ENCODE data around the gene MAFB. TPM values are rescaled to one million over a fixed set of nuclear protein-coding genes. Genes with fewer than 3 reads are reported as not detected.

The MAFB gene
- total RNA-seq, 1 experiment from 2014 or later, result 0.22 TPM

DNA sequence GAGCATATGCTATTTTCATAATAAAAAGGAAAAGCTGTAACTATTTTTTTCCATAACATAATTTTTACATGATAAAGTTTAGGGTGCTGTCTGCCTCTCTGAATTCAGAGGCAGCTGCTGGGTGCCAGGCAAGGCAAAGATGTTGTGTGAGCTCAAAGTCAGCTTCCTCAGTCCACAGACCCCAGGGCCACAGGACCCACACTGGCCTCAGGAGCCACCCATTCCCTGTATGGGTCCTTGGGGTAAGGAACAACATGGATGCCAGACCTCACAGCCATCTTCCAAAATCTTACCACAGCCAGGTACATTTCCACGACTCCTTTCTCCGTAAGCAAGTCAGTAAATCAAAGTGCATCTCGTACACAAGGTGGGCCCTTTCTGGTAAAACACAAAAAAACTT, 16.4 kb upstream of the MAFB start:
- no peak overlapping the region for H3K9ac ChIP-seq (ENCODE audit: low read length)
- H3K9me2 ChIP-seq (ENCODE audit: insufficient read depth), result no peaks in the 10 kb centered on the region
- H3K9me3 ChIP-seq (ENCODE audit: control insufficient read depth in 1 of 2, insufficient read depth in 1 of 2, low read depth in 1 of 2, low read length in 2 of 2), result no peaks in the 10 kb centered on the region
- DNase-seq (ENCODE audit: low read depth, low spot score) (no peak), ATAC-seq (no peak)
- no peak overlapping the region for H3K4me3 ChIP-seq (replicated peaks in 1 of 2; ENCODE audit: low read depth in 1 of 2, low read length in 2 of 2)
- ChIA-PET RAD21 (ENCODE audit: low non-redundant PET in 1 of 2, low total read pairs in 2 of 2, uncharacterized antibody in 2 of 2, unreplicated experiment in 2 of 2) (no interaction called here), CTCF (interaction anchor here (1.6 kb wide), 1 partner anchor 14 kb away, joined by 3 read pairs; no protein-coding TSS in a partner anchor), POLR2A (no interaction called here)
- no peak overlapping the region for H3K27ac ChIP-seq (ENCODE audit: low read depth, low read length)
- no TSS peak for BruUV-seq (replicated peaks)
- H3K4me1 ChIP-seq (ENCODE audit: control insufficient read depth in 1 of 2, insufficient read depth in 2 of 2, low read length in 2 of 2), result peaks cover 0 to 6% of the 10 kb centered on the region in 2 experiments; a peak in 2 of 4 replicates
- no peak overlapping the region for H3K4me2 ChIP-seq (ENCODE audit: low read length)
- H3K27me3 ChIP-seq (ENCODE audit: insufficient read depth, low read length), result 0 out of 2 replicates have a peak, but pooled peaks cover under 1% of the 10 kb centered on the region
- H3K79me2 ChIP-seq (ENCODE audit: insufficient read depth, low read length), result no peaks in the 10 kb centered on the region
- intact Hi-C loops (cut with micrococcal nuclease), result no loop called here
- TF ChIP-seq, protein P1, sequence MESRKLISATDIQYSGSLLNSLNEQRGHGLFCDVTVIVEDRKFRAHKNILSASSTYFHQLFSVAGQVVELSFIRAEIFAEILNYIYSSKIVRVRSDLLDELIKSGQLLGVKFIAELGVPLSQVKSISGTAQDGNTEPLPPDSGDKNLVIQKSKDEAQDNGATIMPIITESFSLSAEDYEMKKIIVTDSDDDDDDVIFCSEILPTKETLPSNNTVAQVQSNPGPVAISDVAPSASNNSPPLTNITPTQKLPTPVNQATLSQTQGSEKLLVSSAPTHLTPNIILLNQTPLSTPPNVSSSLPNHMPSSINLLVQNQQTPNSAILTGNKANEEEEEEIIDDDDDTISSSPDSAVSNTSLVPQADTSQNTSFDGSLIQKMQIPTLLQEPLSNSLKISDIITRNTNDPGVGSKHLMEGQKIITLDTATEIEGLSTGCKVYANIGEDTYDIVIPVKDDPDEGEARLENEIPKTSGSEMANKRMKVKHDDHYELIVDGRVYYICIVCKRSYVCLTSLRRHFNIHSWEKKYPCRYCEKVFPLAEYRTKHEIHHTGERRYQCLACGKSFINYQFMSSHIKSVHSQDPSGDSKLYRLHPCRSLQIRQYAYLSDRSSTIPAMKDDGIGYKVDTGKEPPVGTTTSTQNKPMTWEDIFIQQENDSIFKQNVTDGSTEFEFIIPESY (IDR thresholded peaks at IDR 0.05; ENCODE audit: extremely low read depth, insufficient replicate concordance, low read length), result no peak
- TF ChIP-seq EGR1 (IDR thresholded peaks at IDR 0.05; ENCODE audit: low read depth) (no peak), JUND (IDR thresholded peaks at IDR 0.05) (no peak)
- no peaks in the 10 kb centered on the region for H3K36me3 ChIP-seq (ENCODE audit: control insufficient read depth in 1 of 2, insufficient read depth in 2 of 2, low read length in 2 of 2)
- no peaks in the 10 kb centered on the region for H4K20me1 ChIP-seq (ENCODE audit: insufficient read depth)
- no peak overlapping the region for H2AFZ ChIP-seq (ENCODE audit: low read depth, low read length, poor library complexity, severe bottlenecking)

DNA sequence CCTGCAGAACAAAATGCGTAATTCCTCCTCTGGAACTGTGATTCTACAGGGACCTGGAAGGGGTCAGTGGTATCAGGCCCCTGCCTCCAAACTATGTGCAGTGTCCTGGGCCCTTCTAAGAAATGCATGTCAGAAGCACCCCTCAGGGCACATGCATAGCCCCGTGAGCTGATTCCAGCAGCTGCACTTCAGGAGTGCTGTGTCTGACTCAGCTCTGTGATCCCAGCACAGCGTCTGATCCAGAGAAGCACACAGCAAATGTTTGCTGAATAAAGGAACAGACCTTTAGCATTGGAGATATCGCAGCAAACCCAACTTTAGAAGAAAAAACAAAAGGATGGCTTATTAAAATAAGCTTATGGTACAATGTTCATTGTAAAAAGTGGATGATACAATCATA, 15.8 kb upstream of the MAFB start:
- POLR2A ChIA-PET, result no interaction called here
- Histone ChIP-seq H3K36me3 (ENCODE audit: control insufficient read depth in 1 of 2, insufficient read depth in 2 of 2, low read length in 2 of 2) (no peaks in the 10 kb centered on the region), H3K27me3 (ENCODE audit: insufficient read depth, low read length) (no peaks in the 10 kb centered on the region), H3K4me1 (ENCODE audit: control insufficient read depth in 1 of 2, insufficient read depth in 2 of 2, low read length in 2 of 2) (peaks cover 0 to 6% of the 10 kb centered on the region in 2 experiments; a peak in 2 of 4 replicates), H3K9me3 (ENCODE audit: control insufficient read depth in 1 of 2, insufficient read depth in 1 of 2, low read depth in 1 of 2, low read length in 2 of 2) (no peaks in the 10 kb centered on the region), H2AFZ (ENCODE audit: low read depth, low read length, poor library complexity, severe bottlenecking) (no peak overlapping the region), H3K79me2 (ENCODE audit: insufficient read depth, low read length) (no peaks in the 10 kb centered on the region), H3K27ac (ENCODE audit: low read depth, low read length) (no peak overlapping the region), H3K9ac (ENCODE audit: low read length) (no peak overlapping the region), H3K4me3 (replicated peaks in 1 of 2; ENCODE audit: low read depth in 1 of 2, low read length in 2 of 2) (no peak overlapping the region), H3K9me2 (ENCODE audit: insufficient read depth) (no peaks in the 10 kb centered on the region), H3K4me2 (ENCODE audit: low read length) (no peak overlapping the region), H4K20me1 (ENCODE audit: insufficient read depth) (no peaks in the 10 kb centered on the region)
- CTCF ChIA-PET, result no interaction called here
- no TSS peak for BruUV-seq (replicated peaks)
- RAD21 ChIA-PET (ENCODE audit: low non-redundant PET in 1 of 2, low total read pairs in 2 of 2, uncharacterized antibody in 2 of 2, unreplicated experiment in 2 of 2), result no interaction called here
- ATAC-seq (no peak), DNase-seq (ENCODE audit: low read depth, low spot score) (no peak)
- intact Hi-C loops (cut with micrococcal nuclease), result no loop called here
- TF ChIP-seq TCF7L2 (IDR thresholded peaks at IDR 0.05; ENCODE audit: borderline replicate concordance, extremely low read depth, insufficient read depth, insufficient read length) (no peak), SIN3A (IDR thresholded peaks at IDR 0.05; ENCODE audit: low read depth) (no peak), EZH2phosphoT487 (IDR thresholded peaks at IDR 0.05; ENCODE audit: borderline replicate concordance) (no peak), ZFX (IDR thresholded peaks at IDR 0.05) (no peak), FOSL1 (IDR thresholded peaks at IDR 0.05; ENCODE audit: low read depth) (no peak), CBX3 (IDR thresholded peaks at IDR 0.05; ENCODE audit: low read depth) (no peak), RAD21 (IDR thresholded peaks at IDR 0.05; ENCODE audit: low read depth) (no peak), YY1 (IDR thresholded peaks at IDR 0.05; ENCODE audit: extremely low read depth, insufficient replicate concordance, low read depth, low read length) (no peak), EGR1 (IDR thresholded peaks at IDR 0.05; ENCODE audit: low read depth) (no peak)
- TF ChIP-seq, protein P2, sequence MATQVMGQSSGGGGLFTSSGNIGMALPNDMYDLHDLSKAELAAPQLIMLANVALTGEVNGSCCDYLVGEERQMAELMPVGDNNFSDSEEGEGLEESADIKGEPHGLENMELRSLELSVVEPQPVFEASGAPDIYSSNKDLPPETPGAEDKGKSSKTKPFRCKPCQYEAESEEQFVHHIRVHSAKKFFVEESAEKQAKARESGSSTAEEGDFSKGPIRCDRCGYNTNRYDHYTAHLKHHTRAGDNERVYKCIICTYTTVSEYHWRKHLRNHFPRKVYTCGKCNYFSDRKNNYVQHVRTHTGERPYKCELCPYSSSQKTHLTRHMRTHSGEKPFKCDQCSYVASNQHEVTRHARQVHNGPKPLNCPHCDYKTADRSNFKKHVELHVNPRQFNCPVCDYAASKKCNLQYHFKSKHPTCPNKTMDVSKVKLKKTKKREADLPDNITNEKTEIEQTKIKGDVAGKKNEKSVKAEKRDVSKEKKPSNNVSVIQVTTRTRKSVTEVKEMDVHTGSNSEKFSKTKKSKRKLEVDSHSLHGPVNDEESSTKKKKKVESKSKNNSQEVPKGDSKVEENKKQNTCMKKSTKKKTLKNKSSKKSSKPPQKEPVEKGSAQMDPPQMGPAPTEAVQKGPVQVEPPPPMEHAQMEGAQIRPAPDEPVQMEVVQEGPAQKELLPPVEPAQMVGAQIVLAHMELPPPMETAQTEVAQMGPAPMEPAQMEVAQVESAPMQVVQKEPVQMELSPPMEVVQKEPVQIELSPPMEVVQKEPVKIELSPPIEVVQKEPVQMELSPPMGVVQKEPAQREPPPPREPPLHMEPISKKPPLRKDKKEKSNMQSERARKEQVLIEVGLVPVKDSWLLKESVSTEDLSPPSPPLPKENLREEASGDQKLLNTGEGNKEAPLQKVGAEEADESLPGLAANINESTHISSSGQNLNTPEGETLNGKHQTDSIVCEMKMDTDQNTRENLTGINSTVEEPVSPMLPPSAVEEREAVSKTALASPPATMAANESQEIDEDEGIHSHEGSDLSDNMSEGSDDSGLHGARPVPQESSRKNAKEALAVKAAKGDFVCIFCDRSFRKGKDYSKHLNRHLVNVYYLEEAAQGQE (IDR thresholded peaks at IDR 0.05; ENCODE audit: low read depth), result no peak
- TF ChIP-seq, protein P1 (IDR thresholded peaks at IDR 0.05; ENCODE audit: extremely low read depth, insufficient replicate concordance, low read length), result no peak
